HG02623 (cell line): ENCODE data around the gene SCML2.
"Not testable (repeated sequence)": the region's sequence is repeated elsewhere in the genome, so short reads cannot be mapped to it uniquely, and the experiment has no call there.

ENCODE experiments used
- ATAC-seq: cut with Tn5 transposase; IDR thresholded peaks from one replicate; pipeline ENCODE4 v1.9.1; 2021; ENCODE audit warnings: moderate library complexity; ENCODE audit not compliant: unreplicated experiment

SCML2 gene

GRCh38 chrX:18354369-18355223 is at the start of gene SCML2:
TSS of gene SCML2 (minus strand) at chrX:18354688. CDS start at chrX:18334071, 20,617 bp downstream.
- ATAC-seq, result no peak

GRCh38 chrX:18401848-18402213 is 47.3 kb upstream of the SCML2 start:
- ATAC-seq, result no peak

DNA sequence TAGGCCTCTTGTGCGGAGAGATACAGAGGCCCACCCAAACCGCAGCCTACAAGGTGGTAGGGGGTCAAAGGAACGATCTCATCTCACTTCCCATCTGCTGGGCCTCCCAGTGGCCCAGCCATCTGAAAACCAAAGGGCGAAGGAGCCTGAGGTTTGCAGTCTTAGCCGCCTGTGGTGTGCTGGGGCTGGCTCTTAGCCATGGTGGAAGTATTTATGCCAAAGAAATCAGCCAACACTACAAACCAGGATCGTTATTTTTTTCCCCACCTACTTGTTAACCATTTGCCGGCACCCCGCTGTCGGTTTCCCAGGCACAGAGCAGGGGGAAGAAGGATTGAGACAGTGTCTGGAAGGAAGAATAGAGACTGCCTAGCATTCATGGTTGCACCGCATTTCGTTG is 40.0 kb upstream of the SCML2 start:
- ATAC-seq, result no peak

DNA sequence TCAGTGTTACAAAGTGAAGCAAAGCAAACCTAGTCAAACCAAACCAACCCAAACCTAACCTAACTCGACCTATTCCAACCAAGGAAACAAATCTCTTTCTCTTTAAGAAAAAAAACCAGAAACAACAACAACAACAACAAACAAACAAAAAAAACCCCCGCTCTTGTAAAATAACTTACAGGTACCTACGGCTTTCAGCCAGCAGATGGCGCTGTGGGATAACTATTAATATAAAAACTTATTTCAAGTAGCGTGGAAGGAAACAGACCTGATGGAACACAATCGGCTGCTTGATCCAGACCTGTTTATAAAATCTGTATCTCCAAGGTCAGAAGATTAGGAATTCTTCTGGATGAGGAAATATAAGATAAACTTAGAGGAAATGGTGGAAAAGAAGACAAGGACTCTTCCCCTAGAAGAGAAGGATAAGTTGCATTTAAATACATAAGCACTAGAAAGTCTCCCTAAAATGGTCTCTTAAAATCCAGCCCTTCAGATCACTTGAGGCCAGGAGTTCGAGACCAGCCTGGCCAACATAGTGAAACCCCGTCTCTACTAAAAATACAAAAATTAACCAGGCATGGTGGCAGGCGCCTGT is 36.6 kb upstream of the SCML2 start:
- ATAC-seq, result no peak

- no peak for ATAC-seq
These were observed 35.5 kb upstream of the SCML2 start for GRCh38 chrX:18389966-18390365.

- no peak for ATAC-seq
These were observed 23.3 kb upstream of the SCML2 start for GRCh38 chrX:18377796-18378195.

DNA sequence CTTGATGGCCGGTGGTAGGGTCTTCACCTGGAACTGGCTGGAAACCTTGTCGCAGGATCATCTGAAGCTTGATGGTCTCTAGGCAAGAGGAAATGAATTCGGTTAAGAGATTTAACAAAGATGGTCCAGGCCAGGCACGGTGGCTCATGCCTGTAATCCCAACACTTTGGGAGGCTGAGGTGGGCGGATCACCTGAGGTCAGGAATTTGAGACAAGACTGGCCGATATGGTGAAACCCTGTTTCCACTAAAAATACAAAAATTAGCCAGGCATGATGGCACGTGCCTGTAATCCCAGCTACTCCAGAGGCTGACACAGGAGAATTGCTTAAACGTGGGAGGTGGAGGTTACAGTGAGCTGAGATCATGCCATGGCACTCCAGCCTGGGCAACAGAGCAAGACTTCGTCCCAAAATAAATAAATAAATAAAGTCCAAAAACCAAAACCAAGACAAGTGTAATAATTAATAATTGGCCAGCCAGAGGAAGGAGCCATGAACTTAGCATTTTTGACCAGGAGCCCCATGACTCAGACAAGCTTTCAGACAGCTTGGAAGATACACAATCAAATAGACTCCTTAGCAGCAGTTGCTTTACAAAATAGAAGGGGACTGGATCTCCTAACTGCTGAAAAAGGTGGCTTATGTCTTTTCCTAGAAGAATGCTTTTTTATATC is 20.8 kb upstream of the SCML2 start:
- ATAC-seq, result not testable (repeated sequence)

- ATAC-seq, result not testable (repeated sequence)
These were observed 14.6 kb upstream of the SCML2 start for GRCh38 chrX:18369096-18369495.

GRCh38 chrX:18368402-18368801 is 13.9 kb upstream of the SCML2 start:
- no peak for ATAC-seq

DNA sequence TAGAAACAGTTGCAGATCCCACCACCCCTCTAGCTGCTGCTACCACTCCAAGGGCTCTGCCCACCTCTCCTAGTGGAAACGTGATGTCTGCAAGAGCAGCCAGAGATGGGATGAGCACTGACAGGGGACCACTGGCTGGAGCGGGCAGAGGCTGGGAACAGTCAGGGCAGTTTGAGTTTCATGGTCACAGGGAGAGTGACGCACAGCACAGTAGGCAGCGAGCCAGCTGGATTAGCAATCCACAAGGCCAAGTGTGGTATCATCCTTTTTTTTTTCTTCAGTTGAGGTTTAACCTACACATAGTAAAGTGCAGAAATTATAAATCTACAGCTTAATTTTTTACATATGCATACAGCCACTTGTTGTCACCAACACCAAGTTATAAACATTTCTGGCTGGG is 6.4 kb upstream of the SCML2 start:
- ATAC-seq, result no peak

- no peak for ATAC-seq
These were observed 538 bp downstream of the SCML2 start for GRCh38 chrX:18353931-18354368.

DNA sequence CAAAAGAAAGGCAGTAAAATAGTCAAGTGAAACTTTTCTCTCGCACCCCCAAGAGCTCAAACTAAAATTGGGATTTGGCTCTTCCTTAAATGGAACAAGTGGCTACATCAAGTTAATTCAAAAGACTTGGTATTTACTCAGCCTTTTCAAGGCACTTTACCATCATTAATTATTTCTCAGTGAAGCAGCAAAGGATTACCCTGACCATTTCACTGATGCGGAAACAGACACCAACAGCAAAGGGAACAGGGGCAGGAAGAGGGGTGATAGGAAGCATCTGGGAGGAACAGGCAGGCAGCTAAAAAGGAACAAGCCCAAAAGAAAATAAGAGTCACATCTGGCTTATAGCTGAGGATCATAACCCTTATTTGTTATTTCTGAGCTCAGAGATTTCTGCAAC is 2.7 kb downstream of the SCML2 start:
- no peak for ATAC-seq

- no peak for ATAC-seq
These were observed 6.4 kb downstream of the SCML2 start for GRCh38 chrX:18348047-18348446.

- ATAC-seq, result no peak
These were observed 45.1 kb downstream of the SCML2 start for GRCh38 chrX:18309401-18309800.

- ATAC-seq, result no peak
These were observed 57.2 kb downstream of the SCML2 start for GRCh38 chrX:18297251-18297650.

DNA sequence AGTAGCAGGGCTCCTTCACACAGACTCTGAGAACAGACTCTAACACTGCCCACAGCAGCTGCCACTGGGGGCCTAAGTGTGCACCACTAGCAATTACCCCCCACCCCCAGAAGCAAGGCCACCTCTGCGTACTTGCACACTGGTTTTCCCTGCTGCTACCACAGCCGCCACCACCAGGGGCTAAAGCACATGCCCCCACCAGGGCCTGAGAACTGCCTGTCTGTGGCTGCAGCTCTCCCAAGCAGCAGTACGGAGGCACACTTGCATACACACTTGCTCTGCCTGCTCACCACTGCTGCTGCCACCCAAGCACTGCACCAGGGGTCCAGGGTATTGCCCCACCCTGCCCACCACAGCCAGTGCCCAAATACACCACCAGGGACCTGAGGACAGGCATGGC is 59.6 kb downstream of the SCML2 start:
- no peak for ATAC-seq

DNA sequence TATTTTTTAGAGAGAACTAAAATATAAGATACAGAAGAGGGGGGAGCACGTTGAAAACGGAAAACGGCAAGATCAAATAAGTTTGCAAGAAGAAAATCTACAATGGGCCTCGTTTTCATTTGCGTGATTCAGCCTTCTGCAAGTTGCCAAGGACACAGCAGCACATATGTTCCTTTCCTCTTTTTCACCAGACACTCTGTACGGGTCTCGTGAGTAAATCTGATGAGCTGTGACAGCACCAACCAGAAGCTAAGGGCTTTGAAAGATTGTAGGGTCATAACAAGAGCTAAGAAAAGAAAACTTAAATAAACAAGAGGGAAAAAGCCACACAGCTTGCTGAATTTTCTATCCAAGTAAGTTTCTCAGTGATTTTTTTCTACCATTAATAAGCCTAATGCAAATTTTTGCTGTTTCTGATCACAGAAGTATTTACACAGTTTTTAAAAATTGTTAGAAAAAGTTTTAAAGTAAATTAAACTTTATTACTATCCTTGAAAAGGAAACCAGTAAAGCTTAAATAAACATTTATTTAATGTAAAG is 63.4 kb downstream of the SCML2 start:
- no peak for ATAC-seq

DNA sequence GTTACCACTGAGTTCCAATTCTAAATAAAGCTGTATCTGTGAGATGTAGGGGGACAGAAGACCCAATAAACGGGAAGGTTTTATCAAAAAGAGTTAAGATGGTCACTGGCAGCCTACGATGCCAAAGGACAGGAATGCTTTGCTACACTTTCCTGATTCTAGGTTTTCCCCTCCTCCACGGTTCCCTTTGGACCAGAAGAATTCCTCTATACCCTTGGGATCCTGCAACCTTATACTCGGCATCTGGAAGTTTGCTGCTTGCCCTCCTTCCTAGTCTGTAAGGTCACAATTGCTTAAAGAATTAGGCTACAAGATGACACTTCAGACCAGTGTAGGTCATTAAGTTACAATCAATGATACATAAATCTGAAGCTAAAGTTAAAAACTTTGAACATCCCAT is 64.3 kb downstream of the SCML2 start:
- no peak for ATAC-seq

DNA sequence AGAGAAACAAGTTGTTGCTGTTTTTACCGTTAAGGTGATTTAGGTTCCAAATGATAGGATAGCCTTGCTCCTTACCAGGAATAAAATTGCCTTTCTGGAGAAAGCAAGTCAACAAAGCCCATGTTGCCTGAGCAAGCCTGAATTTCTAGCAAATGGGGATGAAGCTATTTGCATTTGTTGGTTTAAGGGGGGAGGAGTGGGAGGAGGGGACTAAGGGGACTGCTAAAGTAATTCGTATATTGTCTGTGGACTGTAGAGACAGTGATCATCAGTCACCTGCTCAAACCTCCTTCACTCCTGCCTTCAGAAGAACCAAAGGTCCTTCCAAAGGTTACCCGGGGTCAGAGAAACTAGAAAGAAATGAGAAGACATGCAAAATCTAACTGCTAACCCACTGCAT is 65.8 kb downstream of the SCML2 start:
- no peak for ATAC-seq

- ATAC-seq, result no peak
These were observed 68.1 kb downstream of the SCML2 start for GRCh38 chrX:18286322-18286831.

GRCh38 chrX:18278449-18278848 is 76.0 kb downstream of the SCML2 start:
- ATAC-seq, result no peak
